Peyer's patch (tissue), 4 donors: ENCODE results near the gene ATF6.

Source experiments
- POLR2A ChIP-seq, 2 donors: fragments of 450-650 bp; IDR thresholded peaks; one replicate each; pipeline ENCODE4 v1.5.1; 2017; ENCODE audit warnings: antibody characterized with exemption in 2 of 2, mild to moderate bottlenecking in 2 of 2, moderate library complexity in 2 of 2
- TF ChIP-seq, protein P1 (sequence below), 6 experiments: fragments of 450-650 bp in 4 of 6; fragments of 200-600 bp in 2 of 6; sonication (generic) in 1 of 6; IDR thresholded peaks; one replicate each; pipeline ENCODE4 v1.5.1; 2017 to 2019; ENCODE audit warnings: antibody characterized with exemption in 6 of 6, mild to moderate bottlenecking in 3 of 6, moderate library complexity in 1 of 6

DNA sequence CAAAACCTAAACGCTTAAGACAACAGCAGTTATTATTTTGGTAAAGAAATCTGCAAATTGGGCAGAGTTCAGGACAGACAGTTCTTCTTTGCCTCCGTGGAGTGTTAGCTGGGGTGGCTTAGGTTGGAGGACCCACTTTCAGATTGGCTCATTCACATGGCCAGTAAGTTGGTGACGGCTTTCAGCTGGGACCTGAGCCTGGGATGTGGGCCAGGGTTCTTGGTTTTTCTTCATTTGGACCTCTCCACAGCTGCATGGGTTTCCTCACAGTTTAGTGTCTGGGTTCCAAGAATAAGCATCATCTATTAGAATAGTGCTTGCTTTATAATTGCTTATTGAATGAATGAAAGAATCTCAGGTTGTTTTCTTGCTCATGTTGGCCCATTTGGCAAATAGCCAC is 72.2 kb downstream of the ATF6 start:
- TF ChIP-seq, protein P1, sequence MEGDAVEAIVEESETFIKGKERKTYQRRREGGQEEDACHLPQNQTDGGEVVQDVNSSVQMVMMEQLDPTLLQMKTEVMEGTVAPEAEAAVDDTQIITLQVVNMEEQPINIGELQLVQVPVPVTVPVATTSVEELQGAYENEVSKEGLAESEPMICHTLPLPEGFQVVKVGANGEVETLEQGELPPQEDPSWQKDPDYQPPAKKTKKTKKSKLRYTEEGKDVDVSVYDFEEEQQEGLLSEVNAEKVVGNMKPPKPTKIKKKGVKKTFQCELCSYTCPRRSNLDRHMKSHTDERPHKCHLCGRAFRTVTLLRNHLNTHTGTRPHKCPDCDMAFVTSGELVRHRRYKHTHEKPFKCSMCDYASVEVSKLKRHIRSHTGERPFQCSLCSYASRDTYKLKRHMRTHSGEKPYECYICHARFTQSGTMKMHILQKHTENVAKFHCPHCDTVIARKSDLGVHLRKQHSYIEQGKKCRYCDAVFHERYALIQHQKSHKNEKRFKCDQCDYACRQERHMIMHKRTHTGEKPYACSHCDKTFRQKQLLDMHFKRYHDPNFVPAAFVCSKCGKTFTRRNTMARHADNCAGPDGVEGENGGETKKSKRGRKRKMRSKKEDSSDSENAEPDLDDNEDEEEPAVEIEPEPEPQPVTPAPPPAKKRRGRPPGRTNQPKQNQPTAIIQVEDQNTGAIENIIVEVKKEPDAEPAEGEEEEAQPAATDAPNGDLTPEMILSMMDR (IDR thresholded peaks at IDR 0.05), result no peak
- no peak for TF ChIP-seq POLR2A (IDR thresholded peaks at IDR 0.05)
